Activated T-cell treated with anti-CD3 and anti-CD28 coated beads, Interleukin-2, amount 50 U/mL, for 48 hours (primary cell): ENCODE measurements around the gene SSH3.

Experiments used
- DNase-seq, 2 experiments: peaks; one replicate each; pipeline ENCODE4 v3.0.0-alpha.2; 2020

The SSH3 gene

GRCh38 chr11:67349036-67349435 lies 45.7 kb downstream of the SSH3 start:
- DNase-seq, result no peak

- no peak for DNase-seq
These were observed 46.1 kb downstream of the SSH3 start for GRCh38 chr11:67349457-67349856.

GRCh38 chr11:67349928-67350465 lies 46.7 kb downstream of the SSH3 start:
- DNase-seq, result no peak

DNA sequence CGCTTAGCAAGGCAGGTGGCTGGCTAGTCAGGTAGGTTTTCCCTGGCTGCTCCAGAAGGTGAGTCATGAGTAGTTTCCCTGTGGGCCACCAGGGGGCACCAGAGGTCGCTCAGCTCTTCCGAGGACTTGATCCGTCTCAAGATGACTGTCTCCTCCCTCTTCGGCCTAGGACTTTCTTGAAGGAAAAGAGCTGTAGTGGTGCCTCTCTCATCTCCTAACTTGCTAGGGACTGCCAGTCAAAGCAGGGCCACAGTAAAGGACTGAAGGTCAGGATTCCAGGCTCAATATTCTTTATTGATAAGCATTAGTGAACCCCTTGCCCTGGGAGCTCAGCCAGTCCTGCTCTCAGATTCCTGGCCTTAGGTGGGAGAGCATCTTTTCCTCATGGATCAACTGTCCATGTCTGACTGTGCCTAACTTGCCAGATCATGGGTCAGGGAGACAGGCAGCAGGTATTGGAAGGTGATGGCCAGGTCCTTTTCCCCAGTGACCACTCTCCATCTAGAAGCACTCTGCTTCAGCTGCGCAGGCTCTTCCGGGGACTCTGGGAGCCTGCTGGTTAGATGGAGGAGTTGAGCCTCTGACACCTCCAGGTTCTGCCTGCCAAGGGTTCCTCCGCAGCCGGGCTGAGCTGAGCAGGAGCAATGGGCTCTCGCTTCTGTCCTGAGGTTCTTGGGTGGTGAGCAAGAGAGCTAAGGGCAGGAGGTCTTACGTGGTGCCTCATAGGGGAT lies 48.1 kb downstream of the SSH3 start:
- DNase-seq, result peak; percentile 63 to 77

DNA sequence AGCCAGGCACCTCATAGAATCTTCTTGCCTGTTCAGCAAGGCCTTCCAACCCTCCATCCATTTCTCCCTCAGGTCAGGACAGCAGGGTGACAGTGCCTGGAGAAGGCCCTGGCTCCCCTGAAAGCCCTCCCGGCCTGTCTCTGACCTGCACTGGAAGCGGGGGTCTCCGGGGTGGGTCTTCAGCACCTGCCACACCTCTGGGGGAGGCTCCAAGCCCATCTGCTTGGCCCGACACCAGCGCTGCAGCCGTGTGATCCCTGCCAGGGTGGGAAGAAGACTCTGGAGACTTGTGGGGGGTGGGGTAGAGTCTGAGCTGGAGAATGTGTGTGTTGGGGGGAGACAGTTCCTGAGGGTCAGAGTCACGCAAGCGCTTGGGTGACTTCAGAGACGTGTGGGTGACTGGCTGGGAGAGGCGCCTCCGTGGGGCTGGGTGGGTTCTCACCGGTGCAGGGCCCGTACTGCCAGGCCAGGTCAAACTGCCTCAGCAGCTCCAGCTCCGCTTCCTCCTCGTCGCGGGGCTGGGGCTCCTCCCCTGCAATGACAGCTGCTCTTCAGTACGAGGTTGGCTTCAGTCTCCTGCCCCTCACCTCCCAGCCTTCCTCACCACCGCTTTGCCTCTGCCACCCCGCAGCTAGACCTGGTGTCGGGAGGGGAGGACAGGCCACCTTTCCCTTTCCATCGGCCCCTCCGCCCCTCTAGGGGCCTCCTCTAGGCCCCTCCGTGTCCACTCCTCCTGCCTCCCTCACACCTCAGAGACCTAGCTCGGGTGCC lies 49.4 kb downstream of the SSH3 start:
- no peak for DNase-seq

- DNase-seq, result peak; percentile 97
These were observed 50.2 kb downstream of the SSH3 start, which contains the start of gene POLD4 for GRCh38 chr11:67353317-67354074. TSS of gene POLD4 (minus strand) at chr11:67353546. CDS start at chr11:67353399, 147 bp downstream.

DNA sequence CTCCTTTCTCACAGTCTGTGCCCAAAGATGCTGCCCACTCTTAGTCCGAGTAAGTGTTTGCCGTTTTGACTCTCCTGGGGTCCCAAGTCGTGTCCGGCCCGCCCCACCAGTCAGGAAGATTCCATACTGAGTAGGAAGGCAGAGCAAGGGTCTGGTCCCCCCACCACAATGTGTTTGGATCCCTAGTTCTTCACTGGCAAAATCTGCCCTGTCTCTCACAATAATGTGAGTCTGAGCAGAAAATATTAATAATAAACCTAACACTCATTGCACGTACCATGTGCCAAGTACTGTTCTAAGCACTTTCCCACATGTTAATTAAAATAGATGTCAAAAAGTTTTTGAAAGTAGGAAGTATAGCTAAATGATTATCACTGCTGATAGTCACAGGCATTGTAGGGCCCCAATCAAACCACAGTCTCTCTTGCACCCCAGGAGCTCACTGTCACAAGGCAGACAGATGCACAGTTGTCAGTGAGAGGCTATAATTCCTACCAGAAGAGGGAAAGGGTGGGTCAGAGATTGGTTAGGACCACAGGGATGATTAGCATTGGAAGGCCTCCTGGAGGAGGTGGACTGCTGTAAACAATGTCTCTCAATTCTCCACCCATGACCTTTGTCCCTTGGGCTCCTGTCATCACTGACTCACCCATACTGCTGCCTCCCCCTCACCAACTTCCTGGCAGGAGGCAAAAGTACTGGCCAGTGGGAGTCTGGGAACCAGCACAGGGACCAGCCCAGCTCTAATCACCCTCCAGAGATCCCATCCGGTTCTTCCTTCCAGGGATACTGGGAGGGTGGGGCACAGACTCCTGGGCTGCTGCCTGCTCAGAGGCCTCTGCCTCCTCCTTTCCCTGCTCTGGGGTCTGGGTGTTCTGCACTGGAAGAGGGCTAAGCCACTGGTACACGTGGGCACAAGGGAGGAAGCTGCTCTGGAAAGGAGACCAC lies 51.0 kb downstream of the SSH3 start:
- DNase-seq, result peak; percentile 38 to 55

DNA sequence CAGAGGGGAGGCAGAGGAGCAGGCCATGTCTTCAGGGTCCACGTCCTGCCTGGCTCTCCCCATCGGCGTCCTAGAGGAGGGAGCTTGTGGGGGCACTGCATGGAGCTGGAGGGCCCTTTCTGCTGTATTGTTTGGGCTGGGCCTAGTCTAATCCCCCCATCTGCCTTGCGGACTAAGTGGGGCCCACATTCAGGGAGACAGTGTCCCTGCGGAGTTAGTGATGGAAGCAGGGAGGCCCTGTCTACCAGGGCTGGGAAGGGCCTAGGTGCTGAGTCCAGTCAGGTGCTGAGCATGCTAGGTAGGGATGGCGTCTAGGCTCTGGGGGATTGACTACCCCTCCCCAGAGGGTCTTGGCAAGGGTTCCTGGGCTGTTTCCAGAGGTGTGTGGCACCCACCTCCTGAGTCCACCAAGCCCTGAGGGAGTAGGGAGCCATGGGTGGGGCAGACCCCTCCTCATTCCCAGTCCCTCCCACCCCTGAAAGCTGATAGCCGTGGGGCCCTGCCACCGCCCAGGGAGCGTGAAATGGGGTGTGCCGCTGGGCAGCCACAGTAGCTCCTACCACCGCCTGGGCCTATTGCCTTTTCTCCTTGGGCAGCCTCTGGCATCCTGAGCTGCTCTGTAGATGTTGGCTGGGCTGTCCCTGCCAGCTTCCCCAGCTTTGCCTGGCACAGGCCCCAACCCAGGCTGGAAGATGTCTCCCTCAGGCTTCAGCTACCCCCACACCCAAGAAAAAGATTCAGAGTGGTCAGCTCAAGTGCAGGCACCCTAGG lies 51.9 kb downstream of the SSH3 start:
- no peak for DNase-seq

DNA sequence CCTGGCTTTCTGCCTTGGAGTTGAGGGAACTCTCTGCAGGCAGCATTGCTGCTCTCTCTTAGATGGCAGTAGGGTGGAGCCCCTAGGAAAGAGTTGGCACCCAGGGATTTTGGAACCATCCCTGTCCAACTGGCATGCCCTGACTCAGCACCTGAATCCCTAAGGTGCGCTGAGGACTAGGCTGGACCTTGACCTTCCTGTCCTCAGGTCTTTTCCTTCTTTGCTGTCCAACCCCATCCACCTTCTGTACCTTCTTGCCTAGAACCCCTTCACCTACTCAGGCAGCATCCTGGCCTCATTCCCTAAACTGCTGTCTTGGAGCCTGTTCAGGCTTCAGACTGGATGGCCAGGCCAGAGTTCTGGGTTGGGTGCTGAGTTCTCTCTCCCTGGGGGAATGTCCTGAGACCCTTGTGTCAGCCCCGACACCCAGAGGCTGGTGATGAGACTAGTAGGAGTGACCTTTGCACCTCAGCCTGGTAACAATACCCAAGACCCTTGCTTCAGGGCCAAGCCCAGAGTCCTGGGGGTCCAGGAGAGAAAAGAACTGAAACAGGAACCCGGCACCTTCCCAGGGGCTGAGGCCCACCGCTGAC lies 52.6 kb downstream of the SSH3 start:
- no peak for DNase-seq

DNA sequence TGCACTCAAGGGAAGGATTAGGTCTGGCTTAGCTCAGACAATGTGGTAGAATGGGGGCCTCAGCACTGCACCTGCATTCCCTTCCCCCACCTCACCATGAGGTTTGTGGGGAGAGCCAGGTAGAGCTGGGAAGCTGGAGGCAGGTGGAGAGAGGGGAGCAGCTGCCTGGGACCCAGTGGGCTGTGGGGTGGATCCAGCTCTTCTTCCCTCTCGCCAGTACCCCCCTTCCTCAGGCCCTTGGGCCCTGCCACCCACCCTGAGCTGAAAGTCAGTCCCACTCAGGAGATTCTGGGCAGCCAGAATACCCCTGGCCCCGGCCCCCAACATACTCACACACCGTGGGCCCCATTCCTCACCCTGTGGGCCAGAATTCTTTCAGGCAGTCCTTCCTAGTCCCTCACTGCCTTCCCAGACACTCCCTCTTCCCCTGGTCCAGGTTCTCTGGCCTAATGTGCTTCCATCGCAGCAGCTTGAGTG lies 53.1 kb downstream of the SSH3 start:
- DNase-seq, result no peak

- peak; percentile 78 for DNase-seq
These were observed 53.7 kb downstream of the SSH3 start for GRCh38 chr11:67356864-67357561.

- DNase-seq, result no peak
These were observed 54.7 kb downstream of the SSH3 start for GRCh38 chr11:67357831-67358670.
